ENCODE data around the gene GPANK1.

GRCh38 chr6:31634969-31635575 lies 29.7 kb downstream of the GPANK1 start:
- TF ChIP-seq EP300 (IDR thresholded peaks at IDR 0.05) (no peak), CTCF (IDR thresholded peaks at IDR 0.05) (no peak), POLR2AphosphoS5 (IDR thresholded peaks at IDR 0.05) (no peak)

All from upper lobe of left lung (tissue), 4 donors.